ENCODE measurements around the gene VGLL2. TPM values are rescaled to one million over a fixed set of nuclear protein-coding genes. Genes with fewer than 3 reads are reported as not detected.

The VGLL2 gene
- total RNA-seq, 4 donors from 2014 or later, result 4.9 to 27.5 (median 10.1) TPM

GRCh38 chr6:117270843-117271507 lies 5.6 kb downstream of the VGLL2 start:
- Histone ChIP-seq H3K27ac (peak overlapping the region; percentile 90 to 99 (median 97)), H3K4me1 (peaks cover 37 to 62% of the 10 kb centered on the region in 2 donors), H3K27me3 (peaks cover 0 to 4% (median 0%) of the 10 kb centered on the region in 3 donors), H3K4me3 (peak overlapping the region; percentile 34 to 82 (median 58)), H3K9me3 (no peaks in the 10 kb centered on the region), H3K36me3 (no peaks in the 10 kb centered on the region)
- DNase-seq (no peak), ATAC-seq (peak in 1 of 2 donors; percentile 6)
- in situ Hi-C loops (cut with MboI; ENCODE audit: low sequenced_read_pairs in 4 of 4), result no loop called here
- TF ChIP-seq POLR2A (IDR thresholded peaks at IDR 0.05) (no peak), CTCF (IDR thresholded peaks at IDR 0.05 in 4 of 5, conservative IDR thresholded peaks at IDR 0.05 in 1 of 5) (no peak)
- intact Hi-C loops (cut with DNase I; ENCODE audit: low total_unique reads), result loop anchor here (10.0 kb wide), 1 partner anchor 1284 kb away; no protein-coding TSS in a partner anchor

GRCh38 chr6:117272032-117272866 lies 6.9 kb downstream of the VGLL2 start:
- H3K36me3 ChIP-seq, result no peaks in the 10 kb centered on the region
- peak overlapping the region in 2 of 4 donors; percentile 15 to 16 for H3K4me3 ChIP-seq
- H3K9me3 ChIP-seq, result no peaks in the 10 kb centered on the region
- no peak for ATAC-seq
- H3K27ac ChIP-seq, result peak overlapping the region; percentile 90 to 99 (median 97)
- peaks cover 43 to 62% of the 10 kb centered on the region in 2 donors for H3K4me1 ChIP-seq
- intact Hi-C loops (cut with DNase I; ENCODE audit: low total_unique reads) (loop anchor here (10.0 kb wide), 1 partner anchor 1283 kb away; no protein-coding TSS in a partner anchor), in situ Hi-C loops (cut with MboI; ENCODE audit: low sequenced_read_pairs in 4 of 4) (no loop called here)
- TF ChIP-seq CTCF (IDR thresholded peaks at IDR 0.05 in 4 of 5, conservative IDR thresholded peaks at IDR 0.05 in 1 of 5) (no peak), POLR2A (IDR thresholded peaks at IDR 0.05) (peak in 1 of 2 donors; percentile 33)
- no peak for DNase-seq
- H3K27me3 ChIP-seq, result peaks cover 0 to 4% (median 0%) of the 10 kb centered on the region in 3 donors

- Histone ChIP-seq H3K4me3 (no peak overlapping the region), H3K27me3 (peaks cover 0 to 4% (median 0%) of the 10 kb centered on the region in 3 donors), H3K36me3 (no peaks in the 10 kb centered on the region), H3K4me1 (peaks cover 42 to 56% of the 10 kb centered on the region in 2 donors), H3K9me3 (no peaks in the 10 kb centered on the region), H3K27ac (peak overlapping the region; percentile 90 to 99 (median 97))
- no peak for ATAC-seq
- DNase-seq, result no peak
- in situ Hi-C loops (cut with MboI; ENCODE audit: low sequenced_read_pairs in 4 of 4) (no loop called here), intact Hi-C loops (cut with DNase I; ENCODE audit: low total_unique reads) (loop anchor here (10.0 kb wide), 1 partner anchor 1282 kb away; no protein-coding TSS in a partner anchor)
- TF ChIP-seq CTCF (IDR thresholded peaks at IDR 0.05 in 4 of 5, conservative IDR thresholded peaks at IDR 0.05 in 1 of 5) (no peak), POLR2A (IDR thresholded peaks at IDR 0.05) (no peak)
Observed at GRCh38 chr6:117272891-117273290, 7.5 kb downstream of the VGLL2 start.

- Histone ChIP-seq H3K9me3 (no peaks in the 10 kb centered on the region), H3K4me3 (peak overlapping the region in 3 of 4 donors; percentile 1 to 27 (median 17)), H3K36me3 (no peaks in the 10 kb centered on the region), H3K27ac (peak overlapping the region; percentile 90 to 99 (median 97)), H3K4me1 (peaks cover 33 to 48% of the 10 kb centered on the region in 2 donors), H3K27me3 (no peaks in the 10 kb centered on the region)
- DNase-seq (peak; percentile 66 to 78), ATAC-seq (peak; percentile 78 to 83)
- intact Hi-C loops (cut with DNase I; ENCODE audit: low total_unique reads) (loop anchor here (2.0 to 10.0 kb wide), 2 partner anchors 136 to 1280 kb away; no protein-coding TSS in a partner anchor), in situ Hi-C loops (cut with MboI; ENCODE audit: low sequenced_read_pairs in 4 of 4) (no loop called here)
- TF ChIP-seq POLR2A (IDR thresholded peaks at IDR 0.05), result peak; percentile 52 to 73
- TF ChIP-seq CTCF (IDR thresholded peaks at IDR 0.05 in 4 of 5, conservative IDR thresholded peaks at IDR 0.05 in 1 of 5), result no peak
Observed at GRCh38 chr6:117275205-117275604, 9.8 kb downstream of the VGLL2 start.
